Breast epithelium (tissue), 3 donors: ENCODE results near the gene SEPTIN1.
A peak's percentile ranks its signal among the peaks of the same experiment; 100 is the strongest.

ENCODE experiments used
- CTCF ChIP-seq, 3 donors: fragments of 450-650 bp; IDR thresholded peaks; one replicate each; pipeline ENCODE4 v1.5.1; 2016 to 2017; ENCODE audit warnings: antibody characterized with exemption in 3 of 3, mild to moderate bottlenecking in 3 of 3, moderate library complexity in 3 of 3
- POLR2A ChIP-seq: fragments of 450-650 bp; IDR thresholded peaks from one replicate; pipeline ENCODE4 v1.6.1; 2016; ENCODE audit warnings: antibody characterized with exemption, mild to moderate bottlenecking, moderate library complexity
- POLR2AphosphoS5 ChIP-seq, 3 donors: sonication (generic); formaldehyde crosslinking; IDR thresholded peaks; one replicate each; pipeline ENCODE4 v1.6.1; 2017; ENCODE audit warnings: antibody characterized with exemption in 3 of 3

GRCh38 chr16:30351586-30352419 lies 30.6 kb downstream of the SEPTIN1 start:
- TF ChIP-seq CTCF (IDR thresholded peaks at IDR 0.05), result no peak
- TF ChIP-seq POLR2A, result no peak
- TF ChIP-seq POLR2AphosphoS5 (IDR thresholded peaks at IDR 0.05), result peak; percentile 70 to 89 (median 80)
